Thyroid gland (tissue), 4 donors: ENCODE results near the gene FAM24B.

ENCODE experiments used
- CTCF ChIP-seq, 6 experiments: fragments of 200-600 bp in 3 of 6; fragments of 450-650 bp in 3 of 6; sonication (generic) in 3 of 6; IDR thresholded peaks; one replicate each; pipeline ENCODE4 v1.5.1; 2016 to 2019; ENCODE audit warnings: antibody characterized with exemption in 6 of 6, mild to moderate bottlenecking in 2 of 6, inconsistent platforms in 1 of 6, moderate library complexity in 1 of 6
- POLR2A ChIP-seq, 2 donors: fragments of 450-650 bp; IDR thresholded peaks; one replicate each; pipeline ENCODE4 v1.6.1; 2017; ENCODE audit warnings: antibody characterized with exemption in 2 of 2, mild to moderate bottlenecking in 2 of 2, moderate library complexity in 1 of 2

- TF ChIP-seq CTCF (IDR thresholded peaks at IDR 0.05): no peak
- TF ChIP-seq POLR2A (IDR thresholded peaks at IDR 0.05): no peak
Observed at GRCh38 chr10:122849900-122850605, 29.3 kb downstream of the FAM24B start.
